Activated naive CD4-positive, alpha-beta T cell treated with anti-CD3 and anti-CD28 coated beads, Interleukin-2, amount 10 ng/mL, durations not matched to agents 7 days and 5 days (primary cell): ENCODE results near the gene DCPS.
"Not testable (repeated sequence)": the region's sequence is repeated elsewhere in the genome, so short reads cannot be mapped to it uniquely, and the experiment has no call there.

Experiments
- CTCF ChIA-PET: fragments of 350-600 bp; sonication (Branson Sonifier 250); formaldehyde crosslinking; loops from one replicate; lab custom pipeline; 2021; ENCODE audit warnings: antibody characterized with exemption; lab: Charles Lee
- DNase-seq: peaks from one replicate; pipeline ENCODE4 v3.0.0-alpha.2; 2020
- H3K27ac Mint-ChIP-seq: one replicate; pipeline ENCODE4 v1.8.0; 2021; ENCODE audit warnings: mild to moderate bottlenecking, moderate library complexity, mixed read lengths
- H3K27me3 Mint-ChIP-seq: one replicate; pipeline ENCODE4 v1.8.0; 2021; ENCODE audit warnings: mild to moderate bottlenecking, mixed read lengths
- H3K36me3 Mint-ChIP-seq: one replicate; pipeline ENCODE4 v1.8.0; 2021; ENCODE audit warnings: mixed read lengths
- H3K4me1 Mint-ChIP-seq: one replicate; pipeline ENCODE4 v1.8.0; 2021; ENCODE audit warnings: mixed read lengths
- H3K4me3 Mint-ChIP-seq: one replicate; pipeline ENCODE4 v1.8.0; 2021; ENCODE audit warnings: mild to moderate bottlenecking, moderate library complexity, mixed read lengths
- H3K9me3 Mint-ChIP-seq: one replicate; pipeline ENCODE4 v1.8.0; 2021; ENCODE audit warnings: mixed read lengths

The DCPS gene

GRCh38 chr11:126358763-126359160, 54.9 kb downstream of the DCPS start:
- Mint-ChIP-seq H3K27ac (no peak overlapping the region), H3K4me1 (peaks cover 21% of the 10 kb centered on the region), H3K9me3 (no peaks in the 10 kb centered on the region), H3K4me3 (no peak overlapping the region), H3K27me3 (no peaks in the 10 kb centered on the region), H3K36me3 (peaks cover 1% of the 10 kb centered on the region)
- no peak for DNase-seq
- CTCF ChIA-PET = interaction anchor here (3.7 kb wide), 1 partner anchor 48 kb away, joined by 13 read pairs; no protein-coding TSS in a partner anchor

- no peak overlapping the region for H3K27ac Mint-ChIP-seq
- no peaks in the 10 kb centered on the region for H3K9me3 Mint-ChIP-seq
- no peaks in the 10 kb centered on the region for H3K27me3 Mint-ChIP-seq
- H3K4me3 Mint-ChIP-seq = no peak overlapping the region
- peaks cover 1% of the 10 kb centered on the region for H3K36me3 Mint-ChIP-seq
- CTCF ChIA-PET = interaction anchor here (3.7 kb wide), 1 partner anchor 49 kb away, joined by 13 read pairs; no protein-coding TSS in a partner anchor
- H3K4me1 Mint-ChIP-seq = peaks cover 15% of the 10 kb centered on the region
- no peak for DNase-seq
These were observed 55.7 kb downstream of the DCPS start for GRCh38 chr11:126359431-126360048.

GRCh38 chr11:126360049-126360446, 56.2 kb downstream of the DCPS start:
- Mint-ChIP-seq H3K9me3 (no peaks in the 10 kb centered on the region), H3K27me3 (no peaks in the 10 kb centered on the region), H3K27ac (no peak overlapping the region), H3K4me1 (peaks cover 10% of the 10 kb centered on the region), H3K4me3 (no peak overlapping the region), H3K36me3 (no peaks in the 10 kb centered on the region)
- CTCF ChIA-PET = interaction anchor here (3.7 kb wide), 1 partner anchor 49 kb away, joined by 13 read pairs; no protein-coding TSS in a partner anchor
- no peak for DNase-seq

- CTCF ChIA-PET = interaction anchor here (3.7 kb wide), 1 partner anchor 51 kb away, joined by 13 read pairs; no protein-coding TSS in a partner anchor
- no peak for DNase-seq
- H3K27me3 Mint-ChIP-seq = no peaks in the 10 kb centered on the region
- no peaks in the 10 kb centered on the region for H3K9me3 Mint-ChIP-seq
- no peak overlapping the region for H3K27ac Mint-ChIP-seq
- H3K36me3 Mint-ChIP-seq = no peaks in the 10 kb centered on the region
- H3K4me1 Mint-ChIP-seq = peaks cover 5% of the 10 kb centered on the region
- no peak overlapping the region for H3K4me3 Mint-ChIP-seq
These were observed 57.5 kb downstream of the DCPS start for GRCh38 chr11:126361400-126361799.

GRCh38 chr11:126362879-126363655, 59.2 kb downstream of the DCPS start:
- no peaks in the 10 kb centered on the region for H3K9me3 Mint-ChIP-seq
- no peaks in the 10 kb centered on the region for H3K27me3 Mint-ChIP-seq
- no peak overlapping the region for H3K4me3 Mint-ChIP-seq
- no peaks in the 10 kb centered on the region for H3K36me3 Mint-ChIP-seq
- no peak for DNase-seq
- H3K4me1 Mint-ChIP-seq = no peaks in the 10 kb centered on the region
- CTCF ChIA-PET = interaction anchor here (0.6 to 1.0 kb wide), 2 partner anchors 52 to 1061 kb away, joined by 3 read pairs; no protein-coding TSS in a partner anchor
- no peak overlapping the region for H3K27ac Mint-ChIP-seq

GRCh38 chr11:126363706-126364248, 59.9 kb downstream of the DCPS start:
- CTCF ChIA-PET = interaction anchor here (0.6 to 1.0 kb wide), 2 partner anchors 53 to 1060 kb away, joined by 3 read pairs; no protein-coding TSS in a partner anchor

GRCh38 chr11:126364735-126365134, 60.9 kb downstream of the DCPS start:
- H3K4me1 Mint-ChIP-seq, H3K36me3 Mint-ChIP-seq, CTCF ChIA-PET, H3K27me3 Mint-ChIP-seq, H3K4me3 Mint-ChIP-seq, DNase-seq, H3K27ac Mint-ChIP-seq, H3K9me3 Mint-ChIP-seq: not testable (repeated sequence)

More at GRCh38 chr11:126363706-126364248, 59.9 kb downstream of the DCPS start:
- no peaks in the 10 kb centered on the region for H3K36me3 Mint-ChIP-seq
- H3K27me3 Mint-ChIP-seq = no peaks in the 10 kb centered on the region
- no peak for DNase-seq
- no peak overlapping the region for H3K4me3 Mint-ChIP-seq
- no peak overlapping the region for H3K27ac Mint-ChIP-seq
- peaks cover 4% of the 10 kb centered on the region for H3K4me1 Mint-ChIP-seq
- no peaks in the 10 kb centered on the region for H3K9me3 Mint-ChIP-seq

- DNase-seq, H3K27ac Mint-ChIP-seq, H3K9me3 Mint-ChIP-seq, H3K4me3 Mint-ChIP-seq, H3K27me3 Mint-ChIP-seq, H3K4me1 Mint-ChIP-seq, CTCF ChIA-PET, H3K36me3 Mint-ChIP-seq: not testable (repeated sequence)
These were observed 61.6 kb downstream of the DCPS start for GRCh38 chr11:126365508-126365907.

GRCh38 chr11:126366064-126366822, 62.4 kb downstream of the DCPS start:
- no peaks in the 10 kb centered on the region for H3K36me3 Mint-ChIP-seq
- no peaks in the 10 kb centered on the region for H3K9me3 Mint-ChIP-seq
- H3K27ac Mint-ChIP-seq = no peak overlapping the region
- no peak overlapping the region for H3K4me3 Mint-ChIP-seq
- H3K4me1 Mint-ChIP-seq = peaks cover 9% of the 10 kb centered on the region
- no peak for DNase-seq
- CTCF ChIA-PET = no interaction called here
- H3K27me3 Mint-ChIP-seq = no peaks in the 10 kb centered on the region

- CTCF ChIA-PET = interaction anchor here (0.9 kb wide), 1 partner anchor 9 kb away, joined by 3 read pairs; no protein-coding TSS in a partner anchor
These were observed 63.2 kb downstream of the DCPS start for GRCh38 chr11:126366823-126367654.

GRCh38 chr11:126367806-126368205, 63.9 kb downstream of the DCPS start:
- H3K9me3 Mint-ChIP-seq, H3K4me3 Mint-ChIP-seq, H3K36me3 Mint-ChIP-seq, H3K27me3 Mint-ChIP-seq, H3K27ac Mint-ChIP-seq, DNase-seq, H3K4me1 Mint-ChIP-seq: not testable (repeated sequence)
- CTCF ChIA-PET = interaction anchor here (0.6 to 0.9 kb wide), 2 partner anchors 10 to 62 kb away, joined by 3 read pairs; no protein-coding TSS in a partner anchor

More at GRCh38 chr11:126366823-126367654, 63.2 kb downstream of the DCPS start:
- not testable (repeated sequence) for H3K36me3 Mint-ChIP-seq, H3K9me3 Mint-ChIP-seq, H3K4me1 Mint-ChIP-seq, H3K27ac Mint-ChIP-seq, H3K4me3 Mint-ChIP-seq, H3K27me3 Mint-ChIP-seq, DNase-seq

GRCh38 chr11:126368336-126369119, 64.7 kb downstream of the DCPS start:
- CTCF ChIA-PET = interaction anchor here (0.6 to 0.9 kb wide), 2 partner anchors 11 to 63 kb away, joined by 3 read pairs; no protein-coding TSS in a partner anchor
- not testable (repeated sequence) for H3K9me3 Mint-ChIP-seq, H3K36me3 Mint-ChIP-seq, H3K4me3 Mint-ChIP-seq, DNase-seq, H3K4me1 Mint-ChIP-seq, H3K27me3 Mint-ChIP-seq, H3K27ac Mint-ChIP-seq
